ENCODE results near the gene FMN1. TPM values are rescaled to one million over a fixed set of nuclear protein-coding genes. Genes with fewer than 3 reads are reported as not detected.

The FMN1 gene
- total and polyA plus RNA-seq, 2 of the 13 experiments (the other 11 are each of a cell fraction or from before 2014, with no cell fraction given): 0.20 to 0.60 TPM

- TF ChIP-seq ZUFSP (CRISPR knock-in tag; IDR thresholded peaks at IDR 0.05; ENCODE audit: borderline replicate concordance) (no peak), ZBTB3 (CRISPR knock-in tag; IDR thresholded peaks at IDR 0.05; ENCODE audit: borderline replicate concordance, low read depth) (no peak), ZBTB40 (IDR thresholded peaks at IDR 0.05) (no peak), ZBTB40 (CRISPR knock-in tag; IDR thresholded peaks at IDR 0.05) (no peak)
- ATAC-seq: no peak
- H3K79me2 ChIP-seq (ENCODE audit: insufficient read depth, low read length): no peaks in the 10 kb centered on the region
- H4K20me1 ChIP-seq (ENCODE audit: insufficient read depth, low read length): no peaks in the 10 kb centered on the region
- no peaks in the 10 kb centered on the region for H3K36me3 ChIP-seq (replicated peaks in 1 of 2; ENCODE audit: control insufficient read depth in 1 of 2, insufficient read depth in 2 of 2, low read length in 2 of 2)
- no TSS peak for BruUV-seq (replicated peaks)
- intact Hi-C loops (cut with micrococcal nuclease; ENCODE audit: unreplicated experiment) (no loop called here), in situ Hi-C loops (cut with HindIII; ENCODE audit: extremely low pct_ligation_motif_present, low pct_unique_long_range_greater_than_20kb) (loop anchor here (10.0 kb wide), 1 partner anchor 472 kb away; no protein-coding TSS in a partner anchor)
- no peak for DNase-seq (ENCODE audit: low spot score)
- ChIA-PET POLR2A (no interaction called here), CTCF (ENCODE audit: low intra/inter-chr PET ratio, low total read pairs) (no interaction called here)
- no peaks in the 10 kb centered on the region for H3K9me3 ChIP-seq (ENCODE audit: low read length)
- H3K4me3 ChIP-seq (replicated peaks in 1 of 3; ENCODE audit: insufficient read depth in 1 of 3, low read depth in 2 of 3, low read length in 3 of 3): no peak overlapping the region
- H2AFZ ChIP-seq (ENCODE audit: low read length): no peak overlapping the region
- no peaks in the 10 kb centered on the region for H3K4me1 ChIP-seq (ENCODE audit: insufficient read depth, low read length)
- no peaks in the 10 kb centered on the region for H3K27me3 ChIP-seq (ENCODE audit: control insufficient read depth in 1 of 2, insufficient read depth in 2 of 2, low read length in 2 of 2)
- H3K9ac ChIP-seq (ENCODE audit: insufficient read depth, low read depth, low read length): no peak overlapping the region
- no peak overlapping the region for H3K4me2 ChIP-seq (ENCODE audit: low read depth, low read length)
- no peak for FAIRE-seq
- H3K27ac ChIP-seq (ENCODE audit: extremely low read length, insufficient read depth, low read length): no peak overlapping the region
Measured at GRCh38 chr15:33137101-33137500, 57.4 kb downstream of the FMN1 start.

Data from HepG2 (cell line).